ENCODE results near the gene CES3.
"Not testable (repeated sequence)": the region's sequence is repeated elsewhere in the genome, so short reads cannot be mapped to it uniquely, and the experiment has no call there.

DNA sequence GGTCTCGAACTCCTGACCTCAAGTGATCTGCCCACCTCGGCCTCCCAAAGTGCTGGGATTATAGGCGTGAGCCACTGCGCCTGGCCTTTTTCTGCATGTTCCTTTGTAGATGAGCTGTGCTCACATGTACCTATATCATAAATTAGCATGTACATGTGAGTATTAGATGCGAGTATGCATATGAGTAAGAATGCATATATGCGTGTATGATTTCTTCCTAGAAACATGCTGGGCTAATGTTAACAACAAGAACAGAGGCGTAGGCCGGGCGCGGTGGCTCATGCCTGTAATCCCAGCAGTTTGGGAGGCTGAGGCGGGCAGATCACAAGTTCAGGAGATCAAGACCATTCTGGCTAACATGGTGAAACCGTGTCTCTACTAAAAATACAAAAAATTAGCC lies 32.5 kb downstream of the CES3 start:
- TF ChIP-seq, protein P1, sequence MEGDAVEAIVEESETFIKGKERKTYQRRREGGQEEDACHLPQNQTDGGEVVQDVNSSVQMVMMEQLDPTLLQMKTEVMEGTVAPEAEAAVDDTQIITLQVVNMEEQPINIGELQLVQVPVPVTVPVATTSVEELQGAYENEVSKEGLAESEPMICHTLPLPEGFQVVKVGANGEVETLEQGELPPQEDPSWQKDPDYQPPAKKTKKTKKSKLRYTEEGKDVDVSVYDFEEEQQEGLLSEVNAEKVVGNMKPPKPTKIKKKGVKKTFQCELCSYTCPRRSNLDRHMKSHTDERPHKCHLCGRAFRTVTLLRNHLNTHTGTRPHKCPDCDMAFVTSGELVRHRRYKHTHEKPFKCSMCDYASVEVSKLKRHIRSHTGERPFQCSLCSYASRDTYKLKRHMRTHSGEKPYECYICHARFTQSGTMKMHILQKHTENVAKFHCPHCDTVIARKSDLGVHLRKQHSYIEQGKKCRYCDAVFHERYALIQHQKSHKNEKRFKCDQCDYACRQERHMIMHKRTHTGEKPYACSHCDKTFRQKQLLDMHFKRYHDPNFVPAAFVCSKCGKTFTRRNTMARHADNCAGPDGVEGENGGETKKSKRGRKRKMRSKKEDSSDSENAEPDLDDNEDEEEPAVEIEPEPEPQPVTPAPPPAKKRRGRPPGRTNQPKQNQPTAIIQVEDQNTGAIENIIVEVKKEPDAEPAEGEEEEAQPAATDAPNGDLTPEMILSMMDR (IDR thresholded peaks at IDR 0.05; ENCODE audit: low read depth, low read length, missing input control): not testable (repeated sequence)
- TF ChIP-seq RAD21 (IDR thresholded peaks at IDR 0.05); TAF1 (conservative IDR thresholded peaks at IDR 0.05); JUND (IDR thresholded peaks at IDR 0.05); SP1 (IDR thresholded peaks at IDR 0.05); RXRA (IDR thresholded peaks at IDR 0.05): not testable (repeated sequence)
- TF ChIP-seq, protein P2, sequence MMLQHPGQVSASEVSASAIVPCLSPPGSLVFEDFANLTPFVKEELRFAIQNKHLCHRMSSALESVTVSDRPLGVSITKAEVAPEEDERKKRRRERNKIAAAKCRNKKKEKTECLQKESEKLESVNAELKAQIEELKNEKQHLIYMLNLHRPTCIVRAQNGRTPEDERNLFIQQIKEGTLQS (IDR thresholded peaks at IDR 0.05): not testable (repeated sequence)
- TF ChIP-seq, protein P3, sequence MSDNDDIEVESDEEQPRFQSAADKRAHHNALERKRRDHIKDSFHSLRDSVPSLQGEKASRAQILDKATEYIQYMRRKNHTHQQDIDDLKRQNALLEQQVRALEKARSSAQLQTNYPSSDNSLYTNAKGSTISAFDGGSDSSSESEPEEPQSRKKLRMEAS (IDR thresholded peaks at IDR 0.05): not testable (repeated sequence)
